Measurements from ENCODE around the gene CSH2. TPM values are rescaled to one million over a fixed set of nuclear protein-coding genes. Genes with fewer than 3 reads are reported as not detected.
A peak's percentile ranks its signal among the peaks of the same experiment; 100 is the strongest.

CSH2 gene
- total RNA-seq, 2 donors from 2014 or later = not detected

DNA sequence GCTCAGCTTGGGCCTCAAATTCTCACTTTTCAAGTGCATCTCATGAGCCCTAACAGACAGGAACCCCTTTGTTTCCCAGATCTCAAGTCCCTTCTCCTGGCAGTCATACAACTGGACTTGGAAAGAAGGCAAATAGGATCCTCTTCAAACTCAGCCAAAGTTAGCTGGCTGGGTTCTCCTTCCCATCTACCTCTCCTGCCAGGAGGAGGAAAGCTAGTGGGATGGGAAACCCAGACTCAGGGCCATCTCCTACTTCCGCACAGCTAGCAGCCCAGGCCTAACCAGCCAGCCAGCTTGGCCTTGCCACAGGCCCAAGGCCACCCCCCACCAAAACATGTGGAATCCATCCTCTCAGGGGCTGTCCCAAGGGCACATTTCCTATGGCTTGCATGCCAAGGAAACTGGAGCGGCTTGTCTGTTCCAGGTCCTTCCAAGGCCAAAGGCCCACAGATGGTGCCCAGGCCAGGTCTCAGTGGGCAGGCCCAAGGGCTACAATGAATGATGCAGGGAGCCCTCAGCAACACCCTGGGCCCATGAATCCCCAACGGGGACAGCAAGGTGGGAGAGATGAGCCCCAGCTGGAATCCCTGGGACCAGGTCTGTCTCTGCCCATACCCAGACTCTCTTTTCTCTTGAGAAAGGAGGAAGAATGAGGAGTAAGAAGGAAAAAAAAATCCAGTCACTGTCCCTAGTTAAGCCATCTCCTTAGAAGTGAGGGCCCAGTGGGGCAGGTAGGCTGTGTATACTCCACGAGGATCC is 32.7 kb downstream of the CSH2 start:
- Histone ChIP-seq H3K9ac (ENCODE audit: low read depth in 2 of 2, low read length in 2 of 2) (peak overlapping the region; percentile 98 to 99), H3K4me3 (peak overlapping the region; percentile 93), H3K27ac (peak overlapping the region; percentile 92), H3K27me3 (no peaks in the 10 kb centered on the region), H3K4me1 (peaks cover 19% of the 10 kb centered on the region), H3K36me3 (no peaks in the 10 kb centered on the region), H3K9me3 (no peaks in the 10 kb centered on the region)
- intact Hi-C loops (cut with DNase I) = no loop called here
- DNase-seq = no peak
- TF ChIP-seq, protein P1, sequence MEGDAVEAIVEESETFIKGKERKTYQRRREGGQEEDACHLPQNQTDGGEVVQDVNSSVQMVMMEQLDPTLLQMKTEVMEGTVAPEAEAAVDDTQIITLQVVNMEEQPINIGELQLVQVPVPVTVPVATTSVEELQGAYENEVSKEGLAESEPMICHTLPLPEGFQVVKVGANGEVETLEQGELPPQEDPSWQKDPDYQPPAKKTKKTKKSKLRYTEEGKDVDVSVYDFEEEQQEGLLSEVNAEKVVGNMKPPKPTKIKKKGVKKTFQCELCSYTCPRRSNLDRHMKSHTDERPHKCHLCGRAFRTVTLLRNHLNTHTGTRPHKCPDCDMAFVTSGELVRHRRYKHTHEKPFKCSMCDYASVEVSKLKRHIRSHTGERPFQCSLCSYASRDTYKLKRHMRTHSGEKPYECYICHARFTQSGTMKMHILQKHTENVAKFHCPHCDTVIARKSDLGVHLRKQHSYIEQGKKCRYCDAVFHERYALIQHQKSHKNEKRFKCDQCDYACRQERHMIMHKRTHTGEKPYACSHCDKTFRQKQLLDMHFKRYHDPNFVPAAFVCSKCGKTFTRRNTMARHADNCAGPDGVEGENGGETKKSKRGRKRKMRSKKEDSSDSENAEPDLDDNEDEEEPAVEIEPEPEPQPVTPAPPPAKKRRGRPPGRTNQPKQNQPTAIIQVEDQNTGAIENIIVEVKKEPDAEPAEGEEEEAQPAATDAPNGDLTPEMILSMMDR (IDR thresholded peaks at IDR 0.05) = no peak

DNA sequence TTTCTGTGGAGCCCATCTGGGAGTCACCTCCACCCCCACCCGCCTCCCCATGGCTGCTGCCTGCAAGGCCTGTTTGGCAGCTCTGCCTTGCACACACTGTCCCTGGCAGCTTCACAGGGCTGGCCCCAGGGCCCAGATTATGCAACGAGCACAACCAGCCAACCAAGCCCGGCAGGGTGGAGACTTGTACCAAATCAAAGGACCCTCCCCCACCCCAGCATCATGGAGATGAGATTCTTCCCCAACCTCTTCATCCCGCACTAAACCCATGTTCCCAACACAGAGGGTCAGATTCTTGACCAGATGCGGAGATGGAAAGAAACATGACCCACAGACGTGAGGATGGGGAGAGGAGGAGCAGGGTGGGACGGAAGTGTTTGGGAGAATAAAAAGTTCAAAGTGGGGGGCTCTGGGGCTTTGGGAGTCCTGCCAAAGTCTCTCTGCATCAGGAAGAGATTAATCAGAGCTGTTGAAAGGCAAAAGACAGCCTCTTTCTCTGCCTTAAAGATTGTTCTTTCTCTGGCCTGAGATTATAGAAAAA is 34.8 kb downstream of the CSH2 start:
- peak; percentile 72 for DNase-seq
- Histone ChIP-seq H3K4me3 (no peak overlapping the region), H3K36me3 (peaks cover 4% of the 10 kb centered on the region), H3K27me3 (no peaks in the 10 kb centered on the region), H3K27ac (peak overlapping the region; percentile 30), H3K9me3 (no peaks in the 10 kb centered on the region), H3K4me1 (peaks cover 19% of the 10 kb centered on the region), H3K9ac (ENCODE audit: low read depth in 2 of 2, low read length in 2 of 2) (peak overlapping the region; percentile 28 to 59)
- intact Hi-C loops (cut with DNase I) = loop anchor here (10.0 kb wide), 1 partner anchor 214 kb away; the partner anchor contains the start of gene MAP3K3
- TF ChIP-seq, protein P1 (IDR thresholded peaks at IDR 0.05) = no peak

DNA sequence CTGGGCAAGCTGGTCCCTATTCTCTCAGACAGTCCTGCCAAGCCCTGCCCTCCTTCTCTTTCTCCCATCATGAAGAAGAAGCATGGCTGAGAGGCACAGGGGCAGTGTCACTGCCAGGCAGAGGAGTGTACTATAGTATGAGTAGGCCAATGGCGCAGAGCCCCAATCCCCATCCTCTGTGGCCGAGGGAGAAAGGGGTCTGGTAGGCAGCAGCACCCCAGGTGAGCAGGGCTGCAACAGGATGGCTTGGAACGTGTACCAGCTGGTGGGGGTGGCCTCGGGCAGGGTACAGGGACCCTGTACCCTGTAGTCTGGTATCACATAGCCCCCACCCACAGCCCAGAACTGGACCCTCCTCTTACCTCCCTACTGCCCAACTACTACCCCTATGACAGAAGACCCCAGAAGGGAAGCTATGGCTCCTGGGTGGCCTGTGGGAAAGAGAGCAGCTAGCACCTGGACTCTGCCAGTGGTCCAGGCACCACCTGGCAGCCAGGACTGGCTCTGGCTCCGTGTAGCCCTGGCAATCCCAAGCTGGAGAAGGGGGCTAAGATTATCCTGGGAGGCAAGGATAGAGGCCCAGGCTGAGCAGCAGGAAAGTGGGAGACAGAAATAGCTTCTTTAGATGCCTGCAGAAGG is 35.4 kb downstream of the CSH2 start:
- no peak for DNase-seq
- Histone ChIP-seq H3K27me3 (no peaks in the 10 kb centered on the region), H3K4me1 (peaks cover 19% of the 10 kb centered on the region), H3K4me3 (no peak overlapping the region), H3K27ac (no peak overlapping the region), H3K9ac (ENCODE audit: low read depth in 2 of 2, low read length in 2 of 2) (peak overlapping the region in 1 of 2 donors; percentile 59), H3K9me3 (no peaks in the 10 kb centered on the region), H3K36me3 (peaks cover 6% of the 10 kb centered on the region)
- TF ChIP-seq, protein P1 (IDR thresholded peaks at IDR 0.05) = no peak
- intact Hi-C loops (cut with DNase I) = loop anchor here (10.0 kb wide), 1 partner anchor 213 kb away; the partner anchor contains the start of gene MAP3K3

DNA sequence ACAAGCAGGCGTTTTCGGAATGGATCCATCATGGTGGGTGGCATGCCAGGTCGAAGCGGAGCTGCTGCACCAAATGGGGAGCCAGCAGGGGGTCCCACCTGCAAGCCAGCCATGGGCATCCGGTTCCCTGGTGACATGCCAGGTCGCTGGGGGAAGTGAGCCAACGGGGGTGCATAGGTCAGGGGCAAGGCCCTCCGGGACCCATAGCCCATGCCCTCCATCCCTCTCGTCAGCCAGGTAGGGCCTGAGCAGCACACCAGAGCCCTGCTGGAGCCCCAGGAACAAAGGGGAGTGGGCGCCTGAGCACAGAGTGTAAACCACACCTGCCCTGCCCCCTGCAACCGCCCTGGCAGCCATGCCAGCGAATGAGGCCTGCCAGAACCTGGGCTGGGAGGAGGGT is 36.0 kb downstream of the CSH2 start:
- TF ChIP-seq, protein P1 (IDR thresholded peaks at IDR 0.05) = no peak
- H3K9me3 ChIP-seq = no peaks in the 10 kb centered on the region
- H3K4me1 ChIP-seq = peaks cover 19% of the 10 kb centered on the region
- no peaks in the 10 kb centered on the region for H3K27me3 ChIP-seq
- H3K27ac ChIP-seq = no peak overlapping the region
- peaks cover 12% of the 10 kb centered on the region for H3K36me3 ChIP-seq
- no peak overlapping the region for H3K9ac ChIP-seq (ENCODE audit: low read depth in 2 of 2, low read length in 2 of 2)
- DNase-seq = no peak
- intact Hi-C loops (cut with DNase I) = loop anchor here (10.0 kb wide), 1 partner anchor 213 kb away; the partner anchor contains the start of gene MAP3K3
- H3K4me3 ChIP-seq = no peak overlapping the region

DNA sequence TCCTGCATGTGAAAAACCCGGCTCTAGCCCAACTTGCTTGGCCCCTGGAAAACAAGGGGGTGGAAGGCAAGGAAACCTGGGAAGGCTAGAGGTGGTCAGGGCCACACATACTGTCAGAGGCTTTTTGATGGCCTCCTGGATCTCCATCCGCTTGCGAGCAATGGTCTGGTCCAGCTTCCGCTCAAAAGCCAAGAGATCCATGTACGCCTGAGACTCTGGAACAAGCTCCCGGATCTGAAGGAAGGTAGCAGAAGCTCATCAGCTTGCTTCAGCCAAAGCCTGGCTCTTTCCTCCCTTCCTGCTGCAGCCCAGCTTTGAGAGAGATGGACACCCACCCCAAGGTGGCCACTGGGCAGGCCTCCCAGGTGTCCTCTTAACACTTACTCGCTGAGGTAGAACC is 36.7 kb downstream of the CSH2 start:
- Histone ChIP-seq H3K36me3 (peaks cover 18% of the 10 kb centered on the region), H3K9me3 (no peaks in the 10 kb centered on the region), H3K9ac (ENCODE audit: low read depth in 2 of 2, low read length in 2 of 2) (no peak overlapping the region), H3K27ac (no peak overlapping the region), H3K4me1 (peaks cover 19% of the 10 kb centered on the region), H3K27me3 (no peaks in the 10 kb centered on the region), H3K4me3 (no peak overlapping the region)
- TF ChIP-seq, protein P1 (IDR thresholded peaks at IDR 0.05) = no peak
- intact Hi-C loops (cut with DNase I) = loop anchor here (10.0 kb wide), 1 partner anchor 212 kb away; the partner anchor contains the start of gene MAP3K3
- no peak for DNase-seq
